Kidney epithelial cell (primary cell): Measurements from ENCODE around the gene ANKRD30A. TPM values are rescaled to one million over a fixed set of nuclear protein-coding genes. Genes with fewer than 3 reads are reported as not detected.
"Not testable (repeated sequence)": the region's sequence is repeated elsewhere in the genome, so short reads cannot be mapped to it uniquely, and the experiment has no call there.

Experiments used
- DNase-seq: peaks from one replicate; pipeline ENCODE4 v3.0.0-alpha.2; 2010; ENCODE audit warnings: low read depth
- H3K27me3 ChIP-seq: 2 replicates; pipeline ENCODE4 v1.6.0; 2011; ENCODE audit warnings: low read length; ENCODE audit not compliant: control insufficient read depth, insufficient read depth
- H3K36me3 ChIP-seq: 2 replicates; pipeline ENCODE4 v1.5.1; 2011; ENCODE audit warnings: low read length; ENCODE audit not compliant: control insufficient read depth, insufficient read depth
- H3K4me3 ChIP-seq: 2 replicates; pipeline ENCODE4 v1.5.1; 2011; ENCODE audit warnings: low read depth, mild to moderate bottlenecking, control low read depth, low read length
- CTCF ChIP-seq: IDR thresholded peaks from 2 replicates; pipeline ENCODE4 v1.5.1; 2011; ENCODE audit warnings: mild to moderate bottlenecking, moderate library complexity, low read length, control low read depth, inconsistent platforms; ENCODE audit not compliant: insufficient read depth, poor library complexity, severe bottlenecking
- total RNA-seq: library from RNA; depleted of rRNA; stranded (reverse); fragments of >200 nt; gene quantifications from 2 replicates; pipeline ENCODE4 v1.2.3, GENCODE V29; 2015

ANKRD30A gene
- total RNA-seq, 1 donor from 2014 or later = not detected

GRCh38 chr10:37125921-37126320 is 523 bp downstream of the ANKRD30A start:
- Histone ChIP-seq H3K36me3 (no peaks in the 10 kb centered on the region), H3K4me3 (no peak overlapping the region), H3K27me3 (no peaks in the 10 kb centered on the region)
- no peak for TF ChIP-seq CTCF
- DNase-seq = no peak

GRCh38 chr10:37146443-37146842 is 21.0 kb downstream of the ANKRD30A start:
- H3K4me3 ChIP-seq = no peak overlapping the region
- no peak for TF ChIP-seq CTCF
- no peaks in the 10 kb centered on the region for H3K27me3 ChIP-seq
- DNase-seq = no peak
- no peaks in the 10 kb centered on the region for H3K36me3 ChIP-seq

GRCh38 chr10:37162430-37162829 is 37.0 kb downstream of the ANKRD30A start:
- not testable (repeated sequence) for H3K4me3 ChIP-seq, DNase-seq, H3K27me3 ChIP-seq, H3K36me3 ChIP-seq

- H3K27me3 ChIP-seq, DNase-seq, H3K36me3 ChIP-seq, H3K4me3 ChIP-seq: not testable (repeated sequence)
Measured at GRCh38 chr10:37171945-37172344, 46.5 kb downstream of the ANKRD30A start.

- not testable (repeated sequence) for H3K4me3 ChIP-seq, H3K27me3 ChIP-seq, H3K36me3 ChIP-seq, DNase-seq
Measured at GRCh38 chr10:37178296-37178695, 52.9 kb downstream of the ANKRD30A start.

GRCh38 chr10:37182719-37183118 is 57.3 kb downstream of the ANKRD30A start:
- H3K4me3 ChIP-seq, H3K27me3 ChIP-seq, H3K36me3 ChIP-seq, DNase-seq: not testable (repeated sequence)

GRCh38 chr10:37206132-37206531 is 80.7 kb downstream of the ANKRD30A start:
- DNase-seq = no peak
- Histone ChIP-seq H3K4me3 (no peak overlapping the region), H3K27me3 (no peaks in the 10 kb centered on the region), H3K36me3 (no peaks in the 10 kb centered on the region)
- TF ChIP-seq CTCF = no peak

GRCh38 chr10:37220866-37221265 is 95.5 kb downstream of the ANKRD30A start:
- TF ChIP-seq CTCF = no peak
- no peaks in the 10 kb centered on the region for H3K27me3 ChIP-seq
- no peak for DNase-seq
- no peak overlapping the region for H3K4me3 ChIP-seq
- H3K36me3 ChIP-seq = no peaks in the 10 kb centered on the region
